ENCODE measurements around the gene COX19. TPM values are rescaled to one million over a fixed set of nuclear protein-coding genes. Genes with fewer than 3 reads are reported as not detected.
"Not testable (repeated sequence)": the region's sequence is repeated elsewhere in the genome, so short reads cannot be mapped to it uniquely, and the experiment has no call there.

Gene COX19
- total RNA-seq, 2 donors from 2014 or later: 2.8 to 5.5 TPM

- H3K4me1 ChIP-seq: peaks cover 0 to 33% of the 10 kb centered on the region in 2 donors
- no peak overlapping the region for H3K27ac ChIP-seq
- no peak overlapping the region for H3K4me3 ChIP-seq
- no peak for TF ChIP-seq CTCF (IDR thresholded peaks at IDR 0.05)
- no peaks in the 10 kb centered on the region for H3K27me3 ChIP-seq
- no peaks in the 10 kb centered on the region for H3K36me3 ChIP-seq
- DNase-seq (ENCODE audit: low spot score): no peak
- no peaks in the 10 kb centered on the region for H3K9me3 ChIP-seq
Measured at GRCh38 chr7:924541-925231, 50.7 kb downstream of the COX19 start.

- not testable (repeated sequence) for H3K27me3 ChIP-seq; H3K36me3 ChIP-seq; H3K9me3 ChIP-seq; H3K4me3 ChIP-seq; H3K27ac ChIP-seq; DNase-seq (ENCODE audit: low spot score)
- peaks cover 0 to 33% of the 10 kb centered on the region in 2 donors for H3K4me1 ChIP-seq
Measured at GRCh38 chr7:924042-924441, 51.3 kb downstream of the COX19 start.

DNA sequence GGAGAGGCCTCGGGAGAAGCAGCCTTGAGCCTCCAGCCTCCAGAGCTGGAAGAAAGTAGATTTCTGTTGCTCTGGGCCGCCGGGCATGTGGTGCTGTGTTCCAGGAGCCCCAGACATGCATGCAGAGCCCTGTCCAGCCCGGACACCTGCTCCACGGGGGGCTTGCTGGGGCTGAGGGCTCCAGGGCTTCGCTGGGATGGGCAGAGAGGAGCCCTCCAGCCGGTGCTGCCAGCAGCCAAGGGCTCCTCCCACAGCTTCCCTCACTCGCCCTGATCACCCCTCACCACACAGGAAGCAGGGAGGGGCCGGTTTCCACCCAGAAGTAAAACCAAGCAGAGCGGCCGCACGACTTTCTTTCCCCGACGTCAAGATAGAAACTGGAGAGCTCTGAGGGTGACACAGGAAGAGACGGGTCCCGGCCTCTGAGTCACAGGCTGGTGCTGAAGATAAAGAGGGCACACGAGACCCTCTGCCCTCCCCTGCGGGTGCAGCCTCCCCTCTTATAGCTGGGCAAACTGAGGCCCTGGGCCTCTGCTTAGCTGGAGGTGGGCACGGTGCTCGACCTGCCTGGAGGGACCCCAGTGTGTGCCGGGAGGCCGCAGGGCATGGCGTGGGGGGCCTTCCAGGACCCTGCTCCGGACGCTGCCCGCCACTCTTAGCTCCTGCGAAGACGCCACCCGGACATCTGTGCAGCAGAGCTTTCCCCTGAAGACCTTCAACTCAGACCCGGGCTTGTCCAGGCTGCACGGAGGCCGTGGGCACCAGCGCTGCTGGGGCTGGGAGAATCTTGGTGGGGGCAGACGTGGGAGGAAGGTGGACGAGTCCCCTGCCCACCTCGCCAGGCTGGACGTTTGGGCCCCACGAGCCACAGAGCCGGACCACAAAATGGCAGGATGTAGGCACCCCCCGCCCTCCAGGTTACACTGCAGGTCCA is 52.0 kb downstream of the COX19 start:
- H3K27ac ChIP-seq: no peak overlapping the region
- no peaks in the 10 kb centered on the region for H3K36me3 ChIP-seq
- TF ChIP-seq CTCF (IDR thresholded peaks at IDR 0.05): no peak
- H3K27me3 ChIP-seq: no peaks in the 10 kb centered on the region
- no peak overlapping the region for H3K4me3 ChIP-seq
- peaks cover 0 to 33% of the 10 kb centered on the region in 2 donors for H3K4me1 ChIP-seq
- H3K9me3 ChIP-seq: no peaks in the 10 kb centered on the region
- DNase-seq (ENCODE audit: low spot score): peak; percentile 82

DNA sequence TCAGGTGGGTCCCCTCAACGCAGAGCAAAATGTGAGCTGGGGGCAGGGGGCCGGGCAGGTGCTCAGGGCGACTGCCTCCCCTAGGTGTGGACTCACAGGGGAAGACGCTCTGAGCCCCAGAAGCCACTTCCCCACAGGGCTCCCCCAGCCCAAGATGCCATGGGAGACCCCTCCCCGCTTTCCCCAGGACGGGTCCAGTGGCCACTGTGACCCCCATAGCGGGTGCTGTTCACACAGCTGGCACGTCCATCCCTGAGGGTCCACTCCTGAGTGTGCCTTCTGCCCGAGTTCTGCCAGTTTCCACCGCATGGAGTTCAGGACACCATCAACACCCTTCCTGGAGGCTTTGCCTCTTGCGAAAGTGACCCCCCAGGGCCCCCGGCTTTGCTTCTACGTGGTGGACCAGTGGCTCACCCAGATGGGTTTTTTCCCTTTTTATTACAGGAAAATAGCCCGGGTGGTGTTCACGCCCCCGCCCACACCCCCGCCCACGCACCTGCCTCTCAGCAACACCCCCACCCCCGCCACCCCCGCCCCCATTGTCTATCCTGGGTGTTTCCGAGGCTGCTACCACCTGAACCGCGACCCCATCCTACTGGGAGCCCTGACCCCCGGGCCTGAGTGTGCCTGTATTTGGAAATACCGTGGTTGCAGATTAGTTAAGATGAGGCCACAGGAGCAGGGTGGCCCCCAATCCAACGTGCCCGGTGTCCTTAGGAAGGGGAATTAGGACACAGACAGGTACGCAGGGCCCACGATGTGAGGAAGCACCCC is 52.8 kb downstream of the COX19 start:
- H3K4me1 ChIP-seq: peaks cover 0 to 33% of the 10 kb centered on the region in 2 donors
- no peaks in the 10 kb centered on the region for H3K36me3 ChIP-seq
- TF ChIP-seq CTCF (IDR thresholded peaks at IDR 0.05): no peak
- H3K27ac ChIP-seq: no peak overlapping the region
- no peak overlapping the region for H3K4me3 ChIP-seq
- H3K27me3 ChIP-seq: no peaks in the 10 kb centered on the region
- no peak for DNase-seq (ENCODE audit: low spot score)
- no peaks in the 10 kb centered on the region for H3K9me3 ChIP-seq

DNA sequence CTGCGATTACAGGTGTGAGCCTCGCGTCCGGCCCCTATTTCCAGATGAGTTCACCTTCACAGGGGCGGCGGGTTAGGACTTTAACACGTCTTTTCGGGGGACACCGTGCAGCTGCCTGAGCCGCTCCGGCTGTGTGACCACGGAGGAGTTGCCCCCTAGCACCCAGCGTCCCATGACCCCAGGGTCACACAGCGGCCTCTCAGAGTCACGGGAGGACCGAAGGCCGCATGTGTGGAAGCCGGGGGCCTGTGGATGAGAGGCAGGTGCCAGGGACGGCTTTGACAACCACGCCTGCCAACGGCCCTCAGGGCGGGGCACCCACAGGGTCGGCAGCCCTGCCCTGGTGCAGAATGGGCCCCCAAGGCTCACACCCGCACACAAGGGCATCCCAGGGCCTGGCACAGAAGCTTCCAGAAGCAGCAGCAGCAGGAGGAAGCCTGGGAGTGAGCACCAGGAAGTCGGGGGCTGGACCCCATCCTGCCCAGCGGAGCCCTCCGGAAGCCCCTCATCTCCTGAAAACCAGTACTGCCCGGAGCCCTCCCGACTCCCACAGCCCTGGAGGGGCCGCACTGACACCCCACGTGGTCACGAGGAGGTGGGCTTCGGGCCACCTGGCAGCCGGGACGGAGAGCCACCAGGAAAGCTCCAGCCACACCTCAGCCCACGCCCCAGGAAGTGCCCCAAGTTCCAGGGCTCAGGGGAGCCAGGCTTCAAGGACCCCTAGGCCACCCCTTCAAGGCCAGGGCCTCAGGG is 53.6 kb downstream of the COX19 start:
- no peak overlapping the region for H3K4me3 ChIP-seq

More for the DNA sequence above, 53.6 kb downstream of the COX19 start:
- Histone ChIP-seq H3K27ac (no peak overlapping the region), H3K9me3 (no peaks in the 10 kb centered on the region), H3K4me1 (peaks cover 0 to 33% of the 10 kb centered on the region in 2 donors), H3K27me3 (no peaks in the 10 kb centered on the region), H3K36me3 (no peaks in the 10 kb centered on the region)
- DNase-seq (ENCODE audit: low spot score): no peak
- TF ChIP-seq CTCF (IDR thresholded peaks at IDR 0.05): no peak
